K562 (cell line): ENCODE data around the gene NPR1. TPM values are rescaled to one million over a fixed set of nuclear protein-coding genes. Genes with fewer than 3 reads are reported as not detected.

Source experiments
- ATF3 ChIP-seq, 2 experiments: fragments of 450-650 bp in 1 of 2; sonication (generic) in 1 of 2; formaldehyde crosslinking in 1 of 2; IDR thresholded peaks in 1 of 2; conservative IDR thresholded peaks in 1 of 2; 2 replicates each; pipeline versions ENCODE4 v1.6.1 to v1.8.1; 2016 to 2023; ENCODE audit warnings: mild to moderate bottlenecking in 2 of 2, moderate library complexity in 2 of 2, inconsistent platforms in 1 of 2, missing genetic modification reagents in 1 of 2
- CHD1 ChIP-seq: fragments of 200-600 bp; sonication (generic); IDR thresholded peaks from one replicate; pipeline ENCODE4 v1.6.1; 2012; ENCODE audit warnings: mild to moderate bottlenecking, moderate library complexity, low read length, inconsistent platforms
- CTCF ChIP-seq, 3 experiments: IDR thresholded peaks in 2 of 3; conservative IDR thresholded peaks in 1 of 3; 2 replicates each; pipeline ENCODE4 v1.5.1; 2011 to 2012; ENCODE audit warnings: low read length in 3 of 3, mild to moderate bottlenecking in 3 of 3, control low read depth in 2 of 3, improper control_type of control experiment in 1 of 3, inconsistent platforms in 1 of 3, low read depth in 1 of 3, mixed read lengths in 1 of 3, moderate library complexity in 1 of 3; ENCODE audit not compliant: insufficient read depth in 2 of 3
- FOXP4 ChIP-seq: sonication (generic); formaldehyde crosslinking; IDR thresholded peaks from 2 replicates; pipeline ENCODE4 v1.8.0; 2022; ENCODE audit warnings: mild to moderate bottlenecking, missing genetic modification reagents, borderline replicate concordance
- MAFF ChIP-seq: IDR thresholded peaks from 2 replicates; pipeline ENCODE4 v1.6.1; 2012; ENCODE audit warnings: low read length, improper control_type of control experiment
- MCM7 ChIP-seq, 2 experiments: fragments of 450-650 bp; IDR thresholded peaks; 2 replicates each; pipeline ENCODE4 v1.6.1; 2016 to 2018
- MXD1 ChIP-seq: fragments of 250-450 bp; sonication (Bioruptor Pico); IDR thresholded peaks from 2 replicates; pipeline ENCODE4 v1.8.0; 2021; ENCODE audit warnings: borderline replicate concordance, mild to moderate bottlenecking, moderate library complexity; ENCODE audit not compliant: poor library complexity, severe bottlenecking
- NFIX ChIP-seq: fragments of 250-450 bp; sonication (Bioruptor Pico); IDR thresholded peaks from 2 replicates; pipeline ENCODE4 v1.4.0; 2020; ENCODE audit warnings: low read depth, mild to moderate bottlenecking, moderate library complexity
- NRF1 ChIP-seq, 2 experiments: fragments of 450-650 bp; IDR thresholded peaks in 1 of 2; conservative IDR thresholded peaks in 1 of 2; 2 replicates each; pipeline ENCODE4 v1.6.1; 2014; ENCODE audit warnings: mild to moderate bottlenecking in 2 of 2
- RB1 ChIP-seq: fragments of 450-650 bp; IDR thresholded peaks from 2 replicates; pipeline ENCODE4 v1.6.1; 2017; ENCODE audit warnings: low read depth, mild to moderate bottlenecking
- SFPQ ChIP-seq: fragments of 200-400 bp; formaldehyde crosslinking; IDR thresholded peaks from 2 replicates; pipeline ENCODE4 v1.6.1; 2017; ENCODE audit warnings: mild to moderate bottlenecking, low read depth, low read length, moderate library complexity
- THRA ChIP-seq: fragments of 450-650 bp; IDR thresholded peaks from 2 replicates; pipeline ENCODE4 v1.6.1; 2017; ENCODE audit warnings: mild to moderate bottlenecking, moderate library complexity
- YY1 ChIP-seq, 3 experiments: IDR thresholded peaks; 2 replicates each; pipeline ENCODE4 v1.6.1; 2011; ENCODE audit warnings: low read length in 2 of 3, mild to moderate bottlenecking in 2 of 3, moderate library complexity in 2 of 3, borderline replicate concordance in 1 of 3, control low read depth in 1 of 3, low read depth in 1 of 3; ENCODE audit not compliant: insufficient read depth in 3 of 3, insufficient replicate concordance in 2 of 3, control insufficient read depth in 1 of 3, insufficient read length in 1 of 3; ENCODE audit errors: extremely low read depth in 1 of 3
- ZNF778 ChIP-seq: fragments of 450-650 bp; formaldehyde crosslinking; IDR thresholded peaks from 2 replicates; pipeline ENCODE4 v1.4.0; 2020; ENCODE audit warnings: mild to moderate bottlenecking, moderate library complexity
- ZZZ3 ChIP-seq: fragments of 450-650 bp; IDR thresholded peaks from 2 replicates; pipeline ENCODE4 v1.6.1; 2016; ENCODE audit warnings: antibody characterized with exemption, mild to moderate bottlenecking, moderate library complexity
- polyA plus RNA-seq, 8 experiments: library from polyadenylated mRNA; depleted of rRNA in 4 of 8; stranded (reverse) in 5 of 8; unstranded in 3 of 8; fragments of >200 nt; fragmentation: Nextera tagmentation in 2 of 8; fragmentation: Illumina TruSeq in 1 of 8; extraction: Ambion mirVana in 2 of 8; extraction: Trizol in 1 of 8; gene quantifications; 2 replicates each; pipeline versions ENCODE4 v1.2.1 to v1.2.3, GENCODE V29; 2011 to 2014; ENCODE audit warnings: inconsistent platforms in 1 of 8, missing spikeins in 1 of 8
- total RNA-seq, 7 experiments: library from RNA; depleted of rRNA in 6 of 7; stranded (reverse); fragments of >200 nt in 6 of 7; fragmentation: Illumina TruSeq in 2 of 7; extraction: Trizol in 2 of 7; gene quantifications; 2 replicates each; pipeline versions ENCODE4 v1.2.1 to v1.2.3, GENCODE V29; 2011 to 2021; ENCODE audit warnings: low replicate concordance in 1 of 7

NPR1 gene
- total and polyA plus RNA-seq, 9 of the 15 experiments (the other 6 are each of a cell fraction or from before 2014, with no cell fraction given), result 0.05 to 0.16 (median 0.06) TPM; not detected in 6

GRCh38 chr1:153677718-153678518 is 570 bp upstream of the NPR1 start (continued):
- no peak for TF ChIP-seq THRA
- TF ChIP-seq SFPQ, result no peak
- no peak for TF ChIP-seq YY1 (IDR thresholded peaks at IDR 0.05; ENCODE audit: borderline replicate concordance in 1 of 3, control insufficient read depth in 1 of 3, extremely low read depth in 1 of 3, insufficient read depth in 3 of 3, insufficient read length in 1 of 3, insufficient replicate concordance in 2 of 3, low read depth in 1 of 3, low read length in 2 of 3)
- no peak for TF ChIP-seq CHD1
- peak; percentile 91 to 95 (median 93) for TF ChIP-seq CTCF (IDR thresholded peaks at IDR 0.05 in 2 of 3, conservative IDR thresholded peaks at IDR 0.05 in 1 of 3; ENCODE audit: insufficient read depth in 2 of 3, low read depth in 1 of 3, low read length in 3 of 3)
- peak; percentile 60; the same call in 1 of the 2 replicates for TF ChIP-seq RB1
- TF ChIP-seq NFIX (CRISPR knock-in tag), result no peak
- TF ChIP-seq ZZZ3, result no peak
- no peak for TF ChIP-seq FOXP4 (CRISPR knock-in tag)
- TF ChIP-seq MAFF, result no peak
- no peak for TF ChIP-seq NRF1 (conservative IDR thresholded peaks at IDR 0.05 in 1 of 2, IDR thresholded peaks at IDR 0.05 in 1 of 2)
- TF ChIP-seq ZNF778 (CRISPR knock-in tag), result no peak
- no peak for TF ChIP-seq MXD1 (CRISPR knock-in tag)
- TF ChIP-seq MCM7 (IDR thresholded peaks at IDR 0.05), result no peak
- TF ChIP-seq ATF3 (IDR thresholded peaks at IDR 0.05), result no peak
- no peak for TF ChIP-seq ATF3 (CRISPR knock-in tag; conservative IDR thresholded peaks at IDR 0.05)
